AG04450 (cell line): Measurements from ENCODE around the gene FRAS1. TPM values are rescaled to one million over a fixed set of nuclear protein-coding genes. Genes with fewer than 3 reads are reported as not detected.

Experiments used
- CTCF ChIA-PET: fragments of 300-600, 350-600 bp; formaldehyde crosslinking; extraction: SDS; loops from one replicate; lab custom pipeline; 2022; ENCODE audit warnings: antibody characterized with exemption, inconsistent platforms; lab: Charles Lee
- POLR2A ChIA-PET: fragments of 350-600 bp; formaldehyde crosslinking; extraction: SDS; loops from one replicate; lab custom pipeline; 2021; ENCODE audit warnings: antibody characterized with exemption, inconsistent platforms; lab: Yijun Ruan, JAX
- DNase-seq: peaks from one replicate; pipeline ENCODE4 v3.0.0-alpha.2; 2011; ENCODE audit warnings: low read depth, low spot score
- H3K27ac ChIP-seq: one replicate; pipeline ENCODE4 v1.5.1; 2012; ENCODE audit warnings: low read depth, low read length, control low read depth
- H3K27me3 ChIP-seq: one replicate; pipeline ENCODE4 v1.6.0; 2012; ENCODE audit warnings: low read length; ENCODE audit not compliant: control insufficient read depth, insufficient read depth
- H3K4me3 ChIP-seq: 2 replicates; pipeline ENCODE4 v1.5.1; 2011; ENCODE audit warnings: mild to moderate bottlenecking, low read depth, low read length, control low read depth
- H3K9me3 ChIP-seq: 2 replicates; pipeline ENCODE4 v1.5.1; 2012; ENCODE audit warnings: low read length; ENCODE audit not compliant: control insufficient read depth, insufficient read depth
- polyA plus RNA-seq: library from polyadenylated mRNA; depleted of rRNA; stranded (reverse); fragments of >200 nt; gene quantifications from 2 replicates; pipeline ENCODE4 v1.2.3, GENCODE V29; 2011
- TF ChIP-seq, protein P1 (sequence below): IDR thresholded peaks from 2 replicates; pipeline ENCODE4 v1.5.1; 2011; ENCODE audit warnings: low read depth, low read length, control low read depth, inconsistent platforms

FRAS1 gene
- polyA plus RNA-seq, 1 experiment, result 0.21 TPM

- Histone ChIP-seq H3K27me3 (no peaks in the 10 kb centered on the region), H3K27ac (no peak overlapping the region), H3K4me3 (no peak overlapping the region), H3K9me3 (no peaks in the 10 kb centered on the region)
- TF ChIP-seq, protein P1, sequence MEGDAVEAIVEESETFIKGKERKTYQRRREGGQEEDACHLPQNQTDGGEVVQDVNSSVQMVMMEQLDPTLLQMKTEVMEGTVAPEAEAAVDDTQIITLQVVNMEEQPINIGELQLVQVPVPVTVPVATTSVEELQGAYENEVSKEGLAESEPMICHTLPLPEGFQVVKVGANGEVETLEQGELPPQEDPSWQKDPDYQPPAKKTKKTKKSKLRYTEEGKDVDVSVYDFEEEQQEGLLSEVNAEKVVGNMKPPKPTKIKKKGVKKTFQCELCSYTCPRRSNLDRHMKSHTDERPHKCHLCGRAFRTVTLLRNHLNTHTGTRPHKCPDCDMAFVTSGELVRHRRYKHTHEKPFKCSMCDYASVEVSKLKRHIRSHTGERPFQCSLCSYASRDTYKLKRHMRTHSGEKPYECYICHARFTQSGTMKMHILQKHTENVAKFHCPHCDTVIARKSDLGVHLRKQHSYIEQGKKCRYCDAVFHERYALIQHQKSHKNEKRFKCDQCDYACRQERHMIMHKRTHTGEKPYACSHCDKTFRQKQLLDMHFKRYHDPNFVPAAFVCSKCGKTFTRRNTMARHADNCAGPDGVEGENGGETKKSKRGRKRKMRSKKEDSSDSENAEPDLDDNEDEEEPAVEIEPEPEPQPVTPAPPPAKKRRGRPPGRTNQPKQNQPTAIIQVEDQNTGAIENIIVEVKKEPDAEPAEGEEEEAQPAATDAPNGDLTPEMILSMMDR, result no peak
- DNase-seq, result no peak
- CTCF ChIA-PET, result interaction anchor here (0.6 kb wide), 1 partner anchor 1947 kb away, joined by 3 read pairs; no protein-coding TSS in a partner anchor
- POLR2A ChIA-PET, result no interaction called here
These were observed 380.5 kb downstream of the FRAS1 start for GRCh38 chr4:78437608-78438088.

DNA sequence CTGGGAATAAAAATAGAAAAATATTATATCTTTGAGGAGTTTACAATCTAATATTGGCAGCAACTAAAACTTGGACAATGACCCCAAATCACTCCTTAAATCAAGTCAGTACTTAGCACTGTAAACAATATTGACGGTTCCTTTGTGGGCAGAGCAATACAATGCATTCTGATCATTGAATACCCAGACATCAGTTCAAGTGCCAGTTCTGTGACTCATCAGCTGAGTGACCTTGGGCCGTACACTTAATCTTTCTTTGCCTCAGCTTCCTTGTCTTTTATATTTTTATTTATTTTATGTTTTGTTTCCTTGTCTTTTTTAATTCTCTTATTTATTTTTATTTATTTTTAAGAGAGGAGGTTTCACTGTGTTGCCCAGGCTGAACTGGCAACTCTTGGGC lies 382.2 kb downstream of the FRAS1 start:
- ChIA-PET CTCF (interaction anchor here (0.6 kb wide), 1 partner anchor 411 kb away, joined by 5 read pairs; no protein-coding TSS in a partner anchor), POLR2A (no interaction called here)
- H3K27ac ChIP-seq, result no peak overlapping the region
- no peak for DNase-seq
- H3K9me3 ChIP-seq, result no peaks in the 10 kb centered on the region
- no peak overlapping the region for H3K4me3 ChIP-seq
- peaks cover 2% of the 10 kb centered on the region for H3K27me3 ChIP-seq
- TF ChIP-seq, protein P1, result no peak

DNA sequence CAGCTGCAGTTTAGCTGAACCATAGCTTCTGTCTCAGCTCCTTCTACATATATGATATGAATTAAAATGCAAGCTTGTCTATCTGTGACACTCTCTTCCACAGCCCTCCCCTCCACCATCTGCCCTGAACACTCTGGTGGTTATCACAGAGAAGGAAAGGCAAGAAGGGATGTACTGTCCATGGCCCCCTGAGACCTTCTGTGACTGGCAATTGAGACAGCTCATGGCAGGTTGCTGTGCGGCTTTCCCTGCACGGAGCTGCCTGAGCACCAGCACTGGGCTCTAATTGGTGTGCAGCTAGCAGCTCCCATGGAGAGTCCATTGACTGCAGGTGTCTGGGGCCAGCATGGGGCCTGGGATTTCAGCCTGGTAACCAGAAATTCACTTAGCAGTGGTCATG lies 384.6 kb downstream of the FRAS1 start:
- H3K4me3 ChIP-seq, result no peak overlapping the region
- CTCF ChIA-PET, result no interaction called here
- TF ChIP-seq, protein P1, result no peak
- DNase-seq, result no peak
- no peak overlapping the region for H3K27ac ChIP-seq
- H3K27me3 ChIP-seq, result peaks cover 2% of the 10 kb centered on the region
- no peaks in the 10 kb centered on the region for H3K9me3 ChIP-seq
- POLR2A ChIA-PET, result no interaction called here

GRCh38 chr4:78446619-78447018 lies 389.5 kb downstream of the FRAS1 start:
- TF ChIP-seq, protein P1, result no peak
- CTCF ChIA-PET, result no interaction called here

GRCh38 chr4:78451407-78451806 lies 394.3 kb downstream of the FRAS1 start:
- H3K9me3 ChIP-seq, result no peaks in the 10 kb centered on the region
- TF ChIP-seq, protein P1, result no peak
- DNase-seq, result no peak
- H3K27me3 ChIP-seq, result no peaks in the 10 kb centered on the region
- no peak overlapping the region for H3K4me3 ChIP-seq
- H3K27ac ChIP-seq, result no peak overlapping the region
- ChIA-PET POLR2A (no interaction called here), CTCF (no interaction called here)

More at GRCh38 chr4:78446619-78447018, 389.5 kb downstream of the FRAS1 start:
- POLR2A ChIA-PET, result no interaction called here
- Histone ChIP-seq H3K27ac (no peak overlapping the region), H3K27me3 (peaks cover 2% of the 10 kb centered on the region), H3K4me3 (no peak overlapping the region), H3K9me3 (no peaks in the 10 kb centered on the region)
- DNase-seq, result no peak
